Measurements from ENCODE around the gene ZNF605.
"Not testable (repeated sequence)": the region's sequence is repeated elsewhere in the genome, so short reads cannot be mapped to it uniquely, and the experiment has no call there.

Gene ZNF605

GRCh38 chr12:132956011-132956788 is at the start of gene ZNF605:
TSS of gene ZNF605 (minus strand) at chr12:132956306. CDS start at chr12:132945635, 10,671 bp downstream.
- DNase-seq (ENCODE audit: low spot score): peak; percentile 97

DNA sequence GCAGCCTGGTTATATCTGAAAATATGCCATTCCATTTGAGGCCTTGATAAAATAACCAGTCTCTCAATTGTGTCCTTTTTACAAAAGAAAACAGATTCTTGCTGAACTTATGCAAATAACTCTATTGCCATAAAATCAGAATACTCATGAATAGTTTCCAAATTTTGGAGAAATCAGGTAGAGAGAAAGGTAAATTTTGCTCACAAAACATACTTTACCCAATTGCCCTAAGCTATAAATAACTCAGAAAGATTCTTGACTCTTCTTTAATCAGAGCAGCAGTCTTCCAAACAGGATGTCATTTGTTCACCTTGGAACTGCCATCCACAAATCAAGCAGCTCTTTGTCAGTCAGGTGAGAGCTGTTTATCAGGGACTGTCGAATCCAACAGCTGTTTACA is 42.6 kb upstream of the ZNF605 start:
- DNase-seq (ENCODE audit: low spot score): no peak

DNA sequence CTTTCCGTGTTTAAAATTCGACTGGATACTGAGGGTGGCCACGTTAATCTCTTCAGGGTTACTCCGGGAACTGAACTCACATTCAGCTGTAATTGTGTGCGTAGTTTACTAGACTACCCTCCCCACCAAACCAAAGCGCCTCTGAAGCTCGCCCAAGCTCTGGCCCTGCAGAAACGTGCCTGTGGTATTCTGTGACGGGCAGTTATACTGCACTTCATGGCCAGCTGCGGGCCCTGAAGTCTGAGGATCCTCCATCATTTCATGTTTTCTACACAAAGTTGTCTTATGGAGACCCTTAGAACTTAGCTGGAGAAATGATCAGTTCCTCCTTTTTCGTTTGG is 30.7 kb upstream of the ZNF605 start:
- DNase-seq (ENCODE audit: low spot score): no peak

GRCh38 chr12:132986001-132986884 is 30.1 kb upstream of the ZNF605 start, which contains the start of gene ZNF26:
TSS of gene ZNF26 (plus strand) at chr12:132986367. CDS start at chr12:132986841, 474 bp downstream.
- DNase-seq (ENCODE audit: low spot score): peak; percentile 95

- not testable (repeated sequence) for DNase-seq (ENCODE audit: low spot score)
These were observed 20.8 kb upstream of the ZNF605 start for GRCh38 chr12:132976870-132977269.

DNA sequence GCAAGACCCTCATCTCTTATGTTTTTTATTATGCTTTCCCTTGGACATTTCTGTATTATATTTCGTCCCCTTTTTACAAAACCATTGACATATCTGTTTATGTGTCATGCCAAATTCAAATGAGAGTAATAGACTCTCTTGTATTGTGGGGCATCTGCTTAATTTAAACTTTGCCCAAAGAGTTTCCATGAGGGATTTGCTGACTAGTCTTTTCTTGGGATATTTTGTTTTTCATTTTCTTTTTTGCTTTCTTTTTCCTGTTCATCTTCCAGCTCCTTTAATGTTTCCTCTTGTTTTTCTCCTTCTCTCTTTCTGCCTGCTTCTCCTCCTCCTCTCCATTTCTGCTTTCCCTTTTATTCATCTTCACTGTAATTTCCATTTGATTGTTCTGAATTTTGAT is 16.3 kb upstream of the ZNF605 start:
- no peak for DNase-seq (ENCODE audit: low spot score)

GRCh38 chr12:132967736-132968135 is 11.6 kb upstream of the ZNF605 start:
- DNase-seq (ENCODE audit: low spot score): no peak

DNA sequence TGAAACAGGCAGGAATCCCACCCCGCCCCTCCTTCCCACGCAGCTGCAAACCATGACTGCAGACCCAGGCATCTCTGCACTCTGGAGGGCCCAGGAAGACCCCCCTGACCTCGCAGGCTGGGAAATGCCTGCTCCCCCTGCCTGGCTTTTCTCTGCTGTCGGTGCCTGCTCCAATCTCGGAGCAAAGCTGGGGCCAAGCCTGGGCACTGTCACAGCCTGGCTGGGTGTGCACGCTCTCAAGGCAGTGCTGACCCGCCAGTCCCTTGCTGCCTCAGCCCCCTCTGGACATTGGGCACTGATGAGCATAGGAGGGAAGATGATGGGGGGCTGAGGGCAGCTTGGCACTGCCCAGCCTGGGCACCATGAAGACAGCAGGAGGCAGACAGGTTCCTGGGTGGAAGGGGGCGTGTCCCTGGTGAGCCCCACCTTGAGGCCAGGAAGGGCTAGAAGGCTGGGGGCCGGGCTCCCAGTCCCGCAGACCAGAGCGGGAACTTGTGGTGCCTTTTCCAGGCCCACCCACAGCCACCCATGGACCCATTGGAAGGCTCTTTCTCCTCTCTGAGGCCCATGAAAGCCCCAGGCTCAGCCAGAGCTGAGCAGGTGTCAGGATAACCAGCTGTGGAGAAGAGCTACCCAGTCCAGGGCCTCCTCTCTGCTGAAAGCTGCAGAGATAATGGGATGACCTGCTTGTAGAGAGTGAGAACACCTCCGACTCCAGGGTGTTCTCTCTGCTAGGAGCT is 10.7 kb upstream of the ZNF605 start:
- DNase-seq (ENCODE audit: low spot score): no peak

DNA sequence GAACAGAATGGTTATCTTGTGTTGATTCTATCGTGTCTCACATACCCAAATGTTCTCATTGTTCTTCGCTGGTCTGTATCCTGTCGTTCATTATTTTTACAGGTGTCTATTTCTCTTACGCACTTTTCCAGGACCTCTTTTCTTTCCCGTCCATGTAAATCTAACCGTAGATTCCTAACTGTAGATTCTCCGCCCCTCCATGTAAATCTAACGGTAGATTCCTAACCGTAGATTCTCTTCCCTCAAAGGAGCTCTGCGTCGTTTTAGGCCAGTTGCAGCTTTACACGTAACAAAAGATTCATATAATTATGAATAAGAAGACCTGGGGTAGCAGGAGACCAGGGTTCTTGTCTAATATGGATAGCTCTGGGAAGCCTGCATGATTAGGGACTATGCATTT is 9.7 kb upstream of the ZNF605 start:
- no peak for DNase-seq (ENCODE audit: low spot score)

GRCh38 chr12:132963947-132964346 is 7.8 kb upstream of the ZNF605 start:
- not testable (repeated sequence) for DNase-seq (ENCODE audit: low spot score)

DNA sequence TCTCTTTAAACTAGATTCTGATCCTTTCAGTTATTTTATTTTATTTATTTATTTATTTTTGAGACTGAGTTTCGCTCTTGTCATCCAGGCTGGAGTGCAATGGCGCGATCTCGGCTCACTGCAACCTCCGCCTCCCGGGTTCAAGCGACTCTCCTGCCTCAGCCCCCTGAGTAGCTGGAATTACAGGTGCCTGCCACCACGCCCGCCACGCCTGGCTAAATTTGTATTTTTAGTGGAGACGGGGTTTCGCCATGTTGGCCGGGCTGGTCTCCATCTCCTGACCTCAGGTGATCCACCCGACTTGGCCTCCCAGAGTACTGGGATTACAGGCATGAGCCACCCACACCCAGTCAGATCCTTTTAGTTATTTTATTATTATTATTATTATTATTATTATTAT is 5.7 kb upstream of the ZNF605 start:
- DNase-seq (ENCODE audit: low spot score): not testable (repeated sequence)

GRCh38 chr12:132955094-132956010 is 754 bp downstream of the ZNF605 start:
- peak; percentile 72 for DNase-seq (ENCODE audit: low spot score)

DNA sequence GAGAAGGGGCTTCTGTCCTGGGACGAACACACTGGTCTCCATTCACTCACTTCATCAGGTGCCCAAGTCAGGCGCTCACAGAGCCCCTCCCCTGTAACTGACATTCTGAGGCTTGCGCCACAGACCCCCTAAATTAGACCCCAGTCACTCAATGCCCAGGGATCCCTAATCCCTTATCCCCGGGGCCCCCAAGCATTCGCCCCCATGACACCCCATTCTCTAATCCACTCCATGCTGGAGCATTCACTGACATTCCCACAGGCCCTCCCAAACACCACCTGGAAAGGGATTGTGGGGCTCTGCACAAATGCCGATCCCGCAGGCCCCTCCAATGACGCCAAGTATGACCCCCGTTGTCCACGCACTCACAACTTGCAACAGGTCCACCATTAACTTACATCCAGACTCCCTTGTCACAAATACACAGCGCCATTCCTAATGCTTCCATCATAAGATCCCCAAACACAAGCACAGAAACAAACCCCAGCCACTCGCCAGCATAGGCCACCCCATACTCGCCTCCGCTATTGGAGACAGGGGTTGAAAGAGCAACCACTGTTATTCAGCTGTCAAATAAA is 1.5 kb downstream of the ZNF605 start:
- peak; percentile 7 for DNase-seq (ENCODE audit: low spot score)

GRCh38 chr12:132953771-132954170 is 2.3 kb downstream of the ZNF605 start:
- no peak for DNase-seq (ENCODE audit: low spot score)

GRCh38 chr12:132953163-132953425 is 3.0 kb downstream of the ZNF605 start:
- DNase-seq (ENCODE audit: low spot score): no peak

DNA sequence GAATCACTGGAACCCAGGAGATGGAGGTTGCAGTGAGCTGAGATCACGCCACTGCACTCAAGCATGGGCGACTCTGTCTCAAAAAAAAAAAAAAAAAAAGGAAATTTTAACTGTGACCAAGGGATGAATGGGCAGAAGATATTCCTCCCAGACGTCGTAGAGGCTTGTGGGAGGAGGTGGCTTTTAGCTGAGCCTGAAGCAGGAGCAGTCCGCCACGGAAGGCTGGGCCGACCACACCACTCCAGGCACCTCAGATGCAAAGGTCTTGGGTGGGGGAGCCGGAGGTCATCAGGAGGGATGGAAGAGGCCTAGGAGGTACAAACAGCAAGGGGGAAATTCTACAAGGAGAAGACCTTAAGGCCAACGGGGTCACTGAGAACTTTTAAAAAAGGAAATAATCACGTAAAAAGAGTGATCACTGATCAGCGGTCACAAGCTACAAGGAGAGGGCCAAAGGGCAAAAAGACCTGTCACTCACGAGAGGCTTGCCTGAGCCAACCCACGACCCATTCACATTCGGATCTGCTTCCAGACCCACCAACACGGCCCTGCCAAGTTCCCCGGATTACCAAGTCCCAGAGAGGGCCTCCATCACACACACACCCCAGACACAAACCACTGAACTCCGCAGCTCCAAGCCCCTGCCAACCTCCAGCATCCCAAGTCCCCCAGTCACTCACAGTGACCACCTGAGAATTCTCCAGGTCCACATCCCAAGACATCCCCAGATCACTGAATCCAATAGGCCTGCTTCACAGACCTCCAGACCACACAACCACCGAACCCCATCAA is 3.5 kb downstream of the ZNF605 start:
- no peak for DNase-seq (ENCODE audit: low spot score)

GRCh38 chr12:132951649-132952048 is 4.5 kb downstream of the ZNF605 start:
- no peak for DNase-seq (ENCODE audit: low spot score)

- no peak for DNase-seq (ENCODE audit: low spot score)
These were observed 5.1 kb downstream of the ZNF605 start for GRCh38 chr12:132950844-132951535.

- no peak for DNase-seq (ENCODE audit: low spot score)
These were observed 5.9 kb downstream of the ZNF605 start for GRCh38 chr12:132949936-132950837.

Measured in hepatic stellate cell (primary cell).